ENCODE data around the gene TUBAL3. TPM values are rescaled to one million over a fixed set of nuclear protein-coding genes. Genes with fewer than 3 reads are reported as not detected.
"Not testable (repeated sequence)": the region's sequence is repeated elsewhere in the genome, so short reads cannot be mapped to it uniquely, and the experiment has no call there.

Gene TUBAL3
- total and polyA plus RNA-seq, 4 donors = 0.06 to 0.12 (median 0.06) TPM; not detected in 1

DNA sequence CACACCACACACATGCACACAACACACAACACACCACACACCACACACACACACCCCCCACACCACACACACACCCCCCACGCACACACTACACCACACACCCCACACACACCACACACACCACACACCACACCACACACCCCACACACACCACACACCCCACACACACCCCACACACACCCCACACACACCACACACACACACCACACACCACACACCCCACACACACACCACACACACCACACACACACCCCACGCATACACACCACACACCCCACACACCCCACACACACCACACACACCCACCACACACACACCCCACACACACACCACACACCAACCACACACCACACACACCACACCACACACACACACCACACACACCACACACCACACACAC, 23.4 kb downstream of the TUBAL3 start:
- Histone ChIP-seq H3K36me3 (ENCODE audit: control insufficient read depth in 4 of 4, insufficient read depth in 4 of 4, low read length in 4 of 4) (no peaks in the 10 kb centered on the region), H3K4me1 (ENCODE audit: control insufficient read depth in 5 of 5, insufficient read depth in 5 of 5, low read length in 5 of 5) (no peaks in the 10 kb centered on the region), H3K27ac (ENCODE audit: low read depth in 1 of 2, low read length in 1 of 2) (no peak overlapping the region), H3K27me3 (ENCODE audit: control insufficient read depth in 3 of 3, insufficient read depth in 3 of 3, low read length in 2 of 3) (no peaks in the 10 kb centered on the region), H3K9me3 (ENCODE audit: control insufficient read depth in 4 of 4, insufficient read depth in 3 of 4, low read length in 3 of 4) (no peaks in the 10 kb centered on the region), H3K4me3 (no peak overlapping the region), H3K9ac (ENCODE audit: insufficient read depth in 1 of 2, low read length in 2 of 2) (no peak overlapping the region)
- DNase-seq = no peak
- WGBS, 2 donors = 94 to 100% methylated on average over 2 of the region's 2 CpGs
- TF ChIP-seq, protein P1, sequence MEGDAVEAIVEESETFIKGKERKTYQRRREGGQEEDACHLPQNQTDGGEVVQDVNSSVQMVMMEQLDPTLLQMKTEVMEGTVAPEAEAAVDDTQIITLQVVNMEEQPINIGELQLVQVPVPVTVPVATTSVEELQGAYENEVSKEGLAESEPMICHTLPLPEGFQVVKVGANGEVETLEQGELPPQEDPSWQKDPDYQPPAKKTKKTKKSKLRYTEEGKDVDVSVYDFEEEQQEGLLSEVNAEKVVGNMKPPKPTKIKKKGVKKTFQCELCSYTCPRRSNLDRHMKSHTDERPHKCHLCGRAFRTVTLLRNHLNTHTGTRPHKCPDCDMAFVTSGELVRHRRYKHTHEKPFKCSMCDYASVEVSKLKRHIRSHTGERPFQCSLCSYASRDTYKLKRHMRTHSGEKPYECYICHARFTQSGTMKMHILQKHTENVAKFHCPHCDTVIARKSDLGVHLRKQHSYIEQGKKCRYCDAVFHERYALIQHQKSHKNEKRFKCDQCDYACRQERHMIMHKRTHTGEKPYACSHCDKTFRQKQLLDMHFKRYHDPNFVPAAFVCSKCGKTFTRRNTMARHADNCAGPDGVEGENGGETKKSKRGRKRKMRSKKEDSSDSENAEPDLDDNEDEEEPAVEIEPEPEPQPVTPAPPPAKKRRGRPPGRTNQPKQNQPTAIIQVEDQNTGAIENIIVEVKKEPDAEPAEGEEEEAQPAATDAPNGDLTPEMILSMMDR (IDR thresholded peaks at IDR 0.05; ENCODE audit: control extremely low read depth, extremely low read depth) = no peak
- no peak for ATAC-seq (ENCODE audit: insufficient read depth, low FRiP score)

DNA sequence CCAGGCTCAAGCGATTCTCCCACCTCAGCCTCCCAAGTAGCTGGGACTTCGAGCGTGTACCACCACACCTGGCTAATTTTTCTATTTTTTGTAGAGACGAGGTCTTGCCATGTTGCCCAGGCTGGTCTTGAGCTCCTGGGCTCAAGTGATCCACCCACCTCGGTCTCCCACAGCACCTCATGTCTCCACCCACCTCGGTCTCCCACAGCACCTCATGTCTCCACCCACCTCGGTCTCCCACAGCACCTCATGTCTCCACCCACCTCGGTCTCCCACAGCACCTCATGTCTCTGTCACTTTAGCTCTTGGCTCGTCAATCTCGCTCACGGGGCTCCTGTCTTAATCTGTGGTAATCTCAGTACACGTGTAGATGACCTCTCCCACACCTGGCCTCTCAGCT, 24.2 kb downstream of the TUBAL3 start:
- not testable (repeated sequence) for DNase-seq; H3K9ac ChIP-seq (ENCODE audit: insufficient read depth in 1 of 2, low read length in 2 of 2)
- WGBS, 2 donors = 93 to 97% methylated on average over 12 of the region's 12 CpGs

DNA sequence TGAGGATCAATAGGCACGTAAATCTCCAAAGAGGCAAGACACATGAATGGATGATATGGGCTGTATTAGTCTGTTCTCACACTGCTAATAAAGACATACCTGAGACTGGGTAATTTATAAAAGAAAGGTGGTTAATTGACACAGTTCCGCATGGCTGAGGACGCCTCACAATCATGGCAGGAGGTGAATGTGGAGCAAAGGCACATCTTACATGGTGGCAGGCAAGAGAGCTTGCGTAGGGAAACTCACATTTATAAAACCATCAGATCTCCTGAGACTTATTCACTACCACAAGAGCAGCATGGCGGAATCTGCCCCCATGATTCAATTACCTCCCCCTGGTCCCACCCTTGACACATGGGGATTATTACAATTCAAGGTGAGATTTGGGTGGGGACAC, 25.4 kb downstream of the TUBAL3 start:
- not testable (repeated sequence) for H3K36me3 ChIP-seq (ENCODE audit: control insufficient read depth in 4 of 4, insufficient read depth in 4 of 4, low read length in 4 of 4); H3K9ac ChIP-seq (ENCODE audit: insufficient read depth in 1 of 2, low read length in 2 of 2); H3K9me3 ChIP-seq (ENCODE audit: control insufficient read depth in 4 of 4, insufficient read depth in 3 of 4, low read length in 3 of 4); H3K27ac ChIP-seq (ENCODE audit: low read depth in 1 of 2, low read length in 1 of 2); H3K4me3 ChIP-seq; DNase-seq; ATAC-seq (ENCODE audit: insufficient read depth, low FRiP score); H3K4me1 ChIP-seq (ENCODE audit: control insufficient read depth in 5 of 5, insufficient read depth in 5 of 5, low read length in 5 of 5); H3K27me3 ChIP-seq (ENCODE audit: control insufficient read depth in 3 of 3, insufficient read depth in 3 of 3, low read length in 2 of 3)
- 97 to 99% methylated on average over 5 of the region's 5 CpGs for WGBS, 2 donors

More for the DNA sequence above, 24.2 kb downstream of the TUBAL3 start:
- ATAC-seq (ENCODE audit: insufficient read depth, low FRiP score); H3K27ac ChIP-seq (ENCODE audit: low read depth in 1 of 2, low read length in 1 of 2); H3K27me3 ChIP-seq (ENCODE audit: control insufficient read depth in 3 of 3, insufficient read depth in 3 of 3, low read length in 2 of 3); H3K4me1 ChIP-seq (ENCODE audit: control insufficient read depth in 5 of 5, insufficient read depth in 5 of 5, low read length in 5 of 5); H3K4me3 ChIP-seq; H3K9me3 ChIP-seq (ENCODE audit: control insufficient read depth in 4 of 4, insufficient read depth in 3 of 4, low read length in 3 of 4); H3K36me3 ChIP-seq (ENCODE audit: control insufficient read depth in 4 of 4, insufficient read depth in 4 of 4, low read length in 4 of 4): not testable (repeated sequence)

DNA sequence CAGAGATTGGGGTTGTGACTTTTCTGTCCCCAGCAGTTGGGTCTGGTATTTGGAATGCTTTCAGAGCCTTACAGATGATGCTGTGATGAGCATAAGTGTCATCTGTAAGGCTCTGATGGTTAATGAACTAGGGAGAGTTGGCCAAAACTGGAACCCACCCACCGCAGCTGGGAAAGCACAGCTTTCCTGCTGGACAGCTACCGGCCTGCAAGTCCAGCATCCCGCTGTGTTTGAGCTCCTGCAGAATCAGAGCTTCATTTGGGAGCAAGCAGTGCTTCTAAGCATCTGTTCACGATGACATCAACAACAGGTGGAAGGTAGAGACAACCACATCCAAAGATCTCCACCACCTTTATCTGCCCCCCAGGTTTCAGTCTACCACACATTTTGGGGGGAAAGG, 28.2 kb downstream of the TUBAL3 start:
- no peaks in the 10 kb centered on the region for H3K4me1 ChIP-seq (ENCODE audit: control insufficient read depth in 5 of 5, insufficient read depth in 5 of 5, low read length in 5 of 5)
- ATAC-seq (ENCODE audit: insufficient read depth, low FRiP score) (no peak), DNase-seq (no peak)
- WGBS, 2 donors = 72 to 83% methylated on average over 4 of the region's 4 CpGs
- H3K27ac ChIP-seq (ENCODE audit: low read depth in 1 of 2, low read length in 1 of 2) = no peak overlapping the region
- TF ChIP-seq, protein P1 (IDR thresholded peaks at IDR 0.05; ENCODE audit: control extremely low read depth, extremely low read depth) = no peak
- H3K27me3 ChIP-seq (ENCODE audit: control insufficient read depth in 3 of 3, insufficient read depth in 3 of 3, low read length in 2 of 3) = no peaks in the 10 kb centered on the region
- no peaks in the 10 kb centered on the region for H3K9me3 ChIP-seq (ENCODE audit: control insufficient read depth in 4 of 4, insufficient read depth in 3 of 4, low read length in 3 of 4)
- no peak overlapping the region for H3K9ac ChIP-seq (ENCODE audit: insufficient read depth in 1 of 2, low read length in 2 of 2)
- no peak overlapping the region for H3K4me3 ChIP-seq
- H3K36me3 ChIP-seq (ENCODE audit: control insufficient read depth in 4 of 4, insufficient read depth in 4 of 4, low read length in 4 of 4) = no peaks in the 10 kb centered on the region
